ENCODE results near the gene SPG7.

Gene SPG7

GRCh38 chr16:89522287-89522686 lies 14.1 kb downstream of the SPG7 start:
- no peak overlapping the region for H2AFZ ChIP-seq (ENCODE audit: low read length)
- H3K23ac ChIP-seq (ENCODE audit: low read depth, low read length, poor library complexity): peak overlapping the region; percentile 73
- no peak for DNase-seq (ENCODE audit: low spot score)
- H2BK15ac ChIP-seq (ENCODE audit: low read length): no peak overlapping the region
- H4K8ac ChIP-seq (ENCODE audit: low read depth, low read length): no peak overlapping the region
- no peak overlapping the region for H2BK120ac ChIP-seq (ENCODE audit: low read depth, low read length)
- no peak overlapping the region for H3K9ac ChIP-seq (ENCODE audit: low read depth, low read length, poor library complexity)
- H3K79me1 ChIP-seq (ENCODE audit: low read depth, low read length): peaks cover 12% of the 10 kb centered on the region
- peaks cover 0 to 10% of the 10 kb centered on the region in 2 donors for H3K4me1 ChIP-seq (ENCODE audit: control insufficient read depth in 2 of 2, insufficient read depth in 1 of 2, low read depth in 1 of 2, low read length in 2 of 2)
- H3K36me3 ChIP-seq (replicated peaks in 1 of 2; ENCODE audit: control insufficient read depth in 2 of 2, insufficient read depth in 2 of 2, low read length in 2 of 2): peaks cover 59 to 100% of the 10 kb centered on the region in 2 donors
- no CpG with 5 or more reads among the region's 31 CpGs for WGBS, 2 donors (ENCODE audit: extremely low coverage in 2 of 2, insufficient read length in 2 of 2, insufficient replicate concordance in 1 of 2)
- no peak overlapping the region for H2AK5ac ChIP-seq (ENCODE audit: low read depth, low read length)
- no peak overlapping the region for H3K18ac ChIP-seq (ENCODE audit: low read length)
- no peak overlapping the region for H3K14ac ChIP-seq (ENCODE audit: low read length)
- H3K9me3 ChIP-seq (replicated peaks in 1 of 2; ENCODE audit: control insufficient read depth in 2 of 2, insufficient read depth in 1 of 2, low read depth in 1 of 2, low read length in 2 of 2): peaks cover 0 to 11% of the 10 kb centered on the region in 2 donors
- H3K27me3 ChIP-seq (ENCODE audit: control insufficient read depth in 3 of 3, insufficient read depth in 3 of 3, low read depth in 1 of 3, low read length in 3 of 3): no peaks in the 10 kb centered on the region
- H4K91ac ChIP-seq (ENCODE audit: low read depth, low read length, poor library complexity): no peak overlapping the region
- H3K4ac ChIP-seq (ENCODE audit: low read length): no peak overlapping the region
- H3K4me3 ChIP-seq (ENCODE audit: low read length in 2 of 2): no peak overlapping the region
- no peak overlapping the region for H3K27ac ChIP-seq (replicated peaks; ENCODE audit: low read length)
- H2BK12ac ChIP-seq (ENCODE audit: low read length): peak overlapping the region; percentile 58
- H2BK5ac ChIP-seq (ENCODE audit: low read length): no peak overlapping the region
- no peak overlapping the region for H3K4me2 ChIP-seq (ENCODE audit: insufficient read depth, low read length, poor library complexity, severe bottlenecking)

- Histone ChIP-seq H3K27ac (replicated peaks; ENCODE audit: low read length) (no peak overlapping the region), H3K4me1 (ENCODE audit: control insufficient read depth in 2 of 2, insufficient read depth in 1 of 2, low read depth in 1 of 2, low read length in 2 of 2) (no peaks in the 10 kb centered on the region), H3K23ac (ENCODE audit: low read depth, low read length, poor library complexity) (peak overlapping the region; percentile 3), H2AFZ (ENCODE audit: low read length) (no peak overlapping the region), H4K91ac (ENCODE audit: low read depth, low read length, poor library complexity) (no peak overlapping the region), H3K36me3 (replicated peaks in 1 of 2; ENCODE audit: control insufficient read depth in 2 of 2, insufficient read depth in 2 of 2, low read length in 2 of 2) (peaks cover 56 to 99% of the 10 kb centered on the region in 2 donors), H4K8ac (ENCODE audit: low read depth, low read length) (no peak overlapping the region), H3K14ac (ENCODE audit: low read length) (no peak overlapping the region), H3K9ac (ENCODE audit: low read depth, low read length, poor library complexity) (peak overlapping the region; percentile 30), H2AK5ac (ENCODE audit: low read depth, low read length) (no peak overlapping the region), H3K9me3 (replicated peaks in 1 of 2; ENCODE audit: control insufficient read depth in 2 of 2, insufficient read depth in 1 of 2, low read depth in 1 of 2, low read length in 2 of 2) (peaks cover 0 to under 1% of the 10 kb centered on the region in 2 donors), H3K27me3 (ENCODE audit: control insufficient read depth in 3 of 3, insufficient read depth in 3 of 3, low read depth in 1 of 3, low read length in 3 of 3) (no peaks in the 10 kb centered on the region), H2BK120ac (ENCODE audit: low read depth, low read length) (no peak overlapping the region), H3K4me3 (ENCODE audit: low read length in 2 of 2) (no peak overlapping the region), H3K79me1 (ENCODE audit: low read depth, low read length) (peaks cover 10% of the 10 kb centered on the region), H2BK15ac (ENCODE audit: low read length) (no peak overlapping the region), H3K4me2 (ENCODE audit: insufficient read depth, low read length, poor library complexity, severe bottlenecking) (no peak overlapping the region), H2BK5ac (ENCODE audit: low read length) (peak overlapping the region; percentile 83), H2BK12ac (ENCODE audit: low read length) (peak overlapping the region; percentile 84), H3K4ac (ENCODE audit: low read length) (no peak overlapping the region), H3K18ac (ENCODE audit: low read length) (no peak overlapping the region)
- no peak for DNase-seq (ENCODE audit: low spot score)
- no CpG with 5 or more reads among the region's 32 CpGs for WGBS, 2 donors (ENCODE audit: extremely low coverage in 2 of 2, insufficient read length in 2 of 2, insufficient replicate concordance in 1 of 2)
These were observed 15.6 kb downstream of the SPG7 start for GRCh38 chr16:89523680-89524344.

GRCh38 chr16:89525146-89525913 lies 17.1 kb downstream of the SPG7 start:
- no peak overlapping the region for H2BK5ac ChIP-seq (ENCODE audit: low read length)
- H4K8ac ChIP-seq (ENCODE audit: low read depth, low read length): no peak overlapping the region
- H3K4ac ChIP-seq (ENCODE audit: low read length): no peak overlapping the region
- no peak overlapping the region for H2BK120ac ChIP-seq (ENCODE audit: low read depth, low read length)
- H3K27me3 ChIP-seq (ENCODE audit: control insufficient read depth in 3 of 3, insufficient read depth in 3 of 3, low read depth in 1 of 3, low read length in 3 of 3): no peaks in the 10 kb centered on the region
- no peak overlapping the region for H2BK15ac ChIP-seq (ENCODE audit: low read length)
- H3K9me3 ChIP-seq (replicated peaks in 1 of 2; ENCODE audit: control insufficient read depth in 2 of 2, insufficient read depth in 1 of 2, low read depth in 1 of 2, low read length in 2 of 2): no peaks in the 10 kb centered on the region
- H3K14ac ChIP-seq (ENCODE audit: low read length): no peak overlapping the region
- no peak overlapping the region for H2AK5ac ChIP-seq (ENCODE audit: low read depth, low read length)
- no peak overlapping the region for H3K18ac ChIP-seq (ENCODE audit: low read length)
- H3K23ac ChIP-seq (ENCODE audit: low read depth, low read length, poor library complexity): peak overlapping the region; percentile 27
- no peak overlapping the region for H3K4me2 ChIP-seq (ENCODE audit: insufficient read depth, low read length, poor library complexity, severe bottlenecking)
- no peaks in the 10 kb centered on the region for H3K4me1 ChIP-seq (ENCODE audit: control insufficient read depth in 2 of 2, insufficient read depth in 1 of 2, low read depth in 1 of 2, low read length in 2 of 2)
- WGBS, 2 donors (ENCODE audit: extremely low coverage in 2 of 2, insufficient read length in 2 of 2, insufficient replicate concordance in 1 of 2): no CpG with 5 or more reads among the region's 20 CpGs
- H2AFZ ChIP-seq (ENCODE audit: low read length): no peak overlapping the region
- DNase-seq (ENCODE audit: low spot score): no peak
- H4K91ac ChIP-seq (ENCODE audit: low read depth, low read length, poor library complexity): no peak overlapping the region
- no peak overlapping the region for H3K4me3 ChIP-seq (ENCODE audit: low read length in 2 of 2)
- H3K36me3 ChIP-seq (replicated peaks in 1 of 2; ENCODE audit: control insufficient read depth in 2 of 2, insufficient read depth in 2 of 2, low read length in 2 of 2): peaks cover 59 to 96% of the 10 kb centered on the region in 2 donors
- no peak overlapping the region for H2BK12ac ChIP-seq (ENCODE audit: low read length)
- peaks cover 6% of the 10 kb centered on the region for H3K79me1 ChIP-seq (ENCODE audit: low read depth, low read length)
- H3K9ac ChIP-seq (ENCODE audit: low read depth, low read length, poor library complexity): no peak overlapping the region
- H3K27ac ChIP-seq (replicated peaks; ENCODE audit: low read length): no peak overlapping the region

- Histone ChIP-seq H2AFZ (ENCODE audit: low read length) (no peak overlapping the region), H2BK12ac (ENCODE audit: low read length) (no peak overlapping the region), H3K18ac (ENCODE audit: low read length) (no peak overlapping the region), H3K14ac (ENCODE audit: low read length) (no peak overlapping the region), H2BK120ac (ENCODE audit: low read depth, low read length) (no peak overlapping the region), H3K9ac (ENCODE audit: low read depth, low read length, poor library complexity) (no peak overlapping the region), H3K27ac (replicated peaks; ENCODE audit: low read length) (no peak overlapping the region), H4K91ac (ENCODE audit: low read depth, low read length, poor library complexity) (no peak overlapping the region), H2BK15ac (ENCODE audit: low read length) (no peak overlapping the region), H2BK5ac (ENCODE audit: low read length) (no peak overlapping the region), H3K23ac (ENCODE audit: low read depth, low read length, poor library complexity) (no peak overlapping the region), H3K27me3 (ENCODE audit: control insufficient read depth in 3 of 3, insufficient read depth in 3 of 3, low read depth in 1 of 3, low read length in 3 of 3) (no peaks in the 10 kb centered on the region), H3K36me3 (replicated peaks in 1 of 2; ENCODE audit: control insufficient read depth in 2 of 2, insufficient read depth in 2 of 2, low read length in 2 of 2) (peaks cover 61 to 95% of the 10 kb centered on the region in 2 donors), H3K4me1 (ENCODE audit: control insufficient read depth in 2 of 2, insufficient read depth in 1 of 2, low read depth in 1 of 2, low read length in 2 of 2) (no peaks in the 10 kb centered on the region), H3K79me1 (ENCODE audit: low read depth, low read length) (peaks cover 7% of the 10 kb centered on the region), H4K8ac (ENCODE audit: low read depth, low read length) (no peak overlapping the region), H3K4me3 (ENCODE audit: low read length in 2 of 2) (no peak overlapping the region), H2AK5ac (ENCODE audit: low read depth, low read length) (no peak overlapping the region), H3K4ac (ENCODE audit: low read length) (no peak overlapping the region), H3K9me3 (replicated peaks in 1 of 2; ENCODE audit: control insufficient read depth in 2 of 2, insufficient read depth in 1 of 2, low read depth in 1 of 2, low read length in 2 of 2) (no peaks in the 10 kb centered on the region), H3K4me2 (ENCODE audit: insufficient read depth, low read length, poor library complexity, severe bottlenecking) (no peak overlapping the region)
- no peak for DNase-seq (ENCODE audit: low spot score)
- no CpG with 5 or more reads among the region's 16 CpGs for WGBS, 2 donors (ENCODE audit: extremely low coverage in 2 of 2, insufficient read length in 2 of 2, insufficient replicate concordance in 1 of 2)
These were observed 20.9 kb downstream of the SPG7 start for GRCh38 chr16:89529097-89529496.
